ENCODE measurements around the gene TTYH3. TPM values are rescaled to one million over a fixed set of nuclear protein-coding genes. Genes with fewer than 3 reads are reported as not detected.

Gene TTYH3
- total RNA-seq, 6 experiments from 2014 or later, result 10.3 to 59.3 (median 37.6) TPM

DNA sequence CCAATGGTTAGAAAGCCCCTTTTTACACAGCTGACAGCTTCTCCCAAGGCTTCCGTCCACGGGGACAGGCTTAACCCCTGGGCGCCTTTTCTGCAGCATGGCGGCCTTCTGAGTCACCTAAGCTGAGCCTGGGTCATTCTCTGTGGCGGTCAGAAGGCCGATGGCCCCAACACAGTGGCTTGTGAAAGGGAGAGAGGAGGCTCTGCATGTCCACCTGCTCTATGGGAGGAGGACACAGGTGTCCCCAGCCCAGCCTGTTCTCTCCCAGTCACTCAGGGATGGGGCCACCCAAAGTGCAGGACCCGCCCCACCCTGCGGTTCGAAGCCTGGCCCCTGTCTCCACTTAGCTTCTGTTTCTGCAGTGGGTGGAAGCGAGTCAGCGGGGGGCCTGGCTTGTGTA lies 20.4 kb upstream of the TTYH3 start:
- no peak for ATAC-seq
- no peak for DNase-seq
- intact Hi-C loops (cut with DNase I), result no loop called here
- 90% methylated on average over 2 of the region's 11 CpGs for WGBS (ENCODE audit: insufficient coverage, low coverage, low lambda C conversion rate, missing lambda C conversion rate)
- Histone ChIP-seq H3K27me3 (no peaks in the 10 kb centered on the region), H3K27ac (no peak overlapping the region), H3K4me1 (peaks cover 0 to 17% (median 6%) of the 10 kb centered on the region in 4 donors), H3K9me3 (no peaks in the 10 kb centered on the region), H3K36me3 (no peaks in the 10 kb centered on the region), H3K4me3 (no peak overlapping the region)
- no peak for TF ChIP-seq POLR2A (IDR thresholded peaks at IDR 0.05)
- TF ChIP-seq, protein P1, sequence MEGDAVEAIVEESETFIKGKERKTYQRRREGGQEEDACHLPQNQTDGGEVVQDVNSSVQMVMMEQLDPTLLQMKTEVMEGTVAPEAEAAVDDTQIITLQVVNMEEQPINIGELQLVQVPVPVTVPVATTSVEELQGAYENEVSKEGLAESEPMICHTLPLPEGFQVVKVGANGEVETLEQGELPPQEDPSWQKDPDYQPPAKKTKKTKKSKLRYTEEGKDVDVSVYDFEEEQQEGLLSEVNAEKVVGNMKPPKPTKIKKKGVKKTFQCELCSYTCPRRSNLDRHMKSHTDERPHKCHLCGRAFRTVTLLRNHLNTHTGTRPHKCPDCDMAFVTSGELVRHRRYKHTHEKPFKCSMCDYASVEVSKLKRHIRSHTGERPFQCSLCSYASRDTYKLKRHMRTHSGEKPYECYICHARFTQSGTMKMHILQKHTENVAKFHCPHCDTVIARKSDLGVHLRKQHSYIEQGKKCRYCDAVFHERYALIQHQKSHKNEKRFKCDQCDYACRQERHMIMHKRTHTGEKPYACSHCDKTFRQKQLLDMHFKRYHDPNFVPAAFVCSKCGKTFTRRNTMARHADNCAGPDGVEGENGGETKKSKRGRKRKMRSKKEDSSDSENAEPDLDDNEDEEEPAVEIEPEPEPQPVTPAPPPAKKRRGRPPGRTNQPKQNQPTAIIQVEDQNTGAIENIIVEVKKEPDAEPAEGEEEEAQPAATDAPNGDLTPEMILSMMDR (IDR thresholded peaks at IDR 0.05), result no peak

DNA sequence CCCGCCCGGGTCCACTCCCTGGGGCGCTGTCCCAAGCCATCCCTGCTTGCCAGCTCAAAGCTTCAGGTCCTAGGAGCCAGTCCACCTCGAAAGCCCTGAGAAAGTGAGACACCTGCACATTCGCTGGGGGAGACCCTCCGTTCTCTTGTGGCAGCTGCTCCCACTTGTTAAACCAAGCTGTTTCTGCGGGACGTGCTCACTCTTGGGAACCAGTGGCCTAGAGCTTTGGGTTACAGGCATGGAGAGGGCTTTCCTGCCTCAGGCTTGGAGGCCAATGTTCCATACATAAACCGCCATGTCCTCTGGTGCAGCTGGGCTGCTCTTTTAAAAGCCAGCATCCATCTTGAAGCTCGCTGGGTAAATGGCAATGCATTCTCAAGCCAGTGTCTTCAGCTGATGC lies 19.9 kb upstream of the TTYH3 start:
- 95% methylated on average over 4 of the region's 10 CpGs for WGBS (ENCODE audit: insufficient coverage, low coverage, low lambda C conversion rate, missing lambda C conversion rate)
- no peaks in the 10 kb centered on the region for H3K9me3 ChIP-seq
- ATAC-seq, result no peak
- H3K4me1 ChIP-seq, result peaks cover 0 to 17% (median 6%) of the 10 kb centered on the region in 4 donors
- no peak overlapping the region for H3K27ac ChIP-seq
- TF ChIP-seq, protein P1 (IDR thresholded peaks at IDR 0.05), result no peak
- TF ChIP-seq POLR2A (IDR thresholded peaks at IDR 0.05), result no peak
- no peak overlapping the region for H3K4me3 ChIP-seq
- no peaks in the 10 kb centered on the region for H3K27me3 ChIP-seq
- DNase-seq, result no peak
- intact Hi-C loops (cut with DNase I), result no loop called here
- no peaks in the 10 kb centered on the region for H3K36me3 ChIP-seq

DNA sequence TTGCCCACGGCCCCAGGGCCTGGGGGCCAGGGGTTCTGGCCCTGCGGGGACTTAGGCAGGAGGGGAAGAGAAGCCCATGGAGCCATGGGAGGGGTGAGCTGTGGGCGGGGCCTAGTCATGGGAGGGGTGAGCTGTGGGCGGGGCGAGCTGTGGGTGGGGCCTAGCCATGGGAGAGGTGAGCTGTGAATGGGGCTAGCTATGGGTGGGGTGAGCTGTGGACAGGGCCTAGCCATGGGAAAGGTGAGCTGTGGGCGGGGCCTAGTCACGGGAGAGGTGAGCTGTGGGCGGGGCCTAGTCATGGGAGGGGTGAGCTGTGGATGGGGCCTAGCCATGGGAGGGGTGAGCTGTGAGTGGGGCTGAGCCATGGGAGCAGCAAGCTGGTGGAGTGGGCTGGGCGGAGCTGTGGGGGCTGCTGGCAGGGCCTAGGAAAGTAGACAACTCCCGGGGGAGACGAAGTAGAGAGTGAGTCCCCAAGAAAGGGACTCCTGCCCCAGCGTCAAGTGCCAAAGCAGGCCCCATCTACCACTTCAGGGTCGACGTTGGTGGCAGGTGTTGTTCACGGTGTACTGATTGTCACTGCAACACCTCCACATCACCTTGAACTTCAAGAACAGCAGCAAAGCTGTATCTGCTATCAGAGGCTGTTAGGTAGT lies 19.2 kb upstream of the TTYH3 start:
- intact Hi-C loops (cut with DNase I), result no loop called here
- Histone ChIP-seq H3K36me3 (no peaks in the 10 kb centered on the region), H3K27ac (no peak overlapping the region), H3K27me3 (no peaks in the 10 kb centered on the region), H3K4me1 (peaks cover 0 to 17% (median 6%) of the 10 kb centered on the region in 4 donors), H3K4me3 (no peak overlapping the region), H3K9me3 (no peaks in the 10 kb centered on the region)
- DNase-seq (peak in 1 of 3 donors; percentile 51), ATAC-seq (no peak)
- TF ChIP-seq POLR2A (IDR thresholded peaks at IDR 0.05), result no peak
- TF ChIP-seq, protein P1 (IDR thresholded peaks at IDR 0.05), result no peak
- 52% methylated on average over 7 of the region's 15 CpGs for WGBS (ENCODE audit: insufficient coverage, low coverage, low lambda C conversion rate, missing lambda C conversion rate)

DNA sequence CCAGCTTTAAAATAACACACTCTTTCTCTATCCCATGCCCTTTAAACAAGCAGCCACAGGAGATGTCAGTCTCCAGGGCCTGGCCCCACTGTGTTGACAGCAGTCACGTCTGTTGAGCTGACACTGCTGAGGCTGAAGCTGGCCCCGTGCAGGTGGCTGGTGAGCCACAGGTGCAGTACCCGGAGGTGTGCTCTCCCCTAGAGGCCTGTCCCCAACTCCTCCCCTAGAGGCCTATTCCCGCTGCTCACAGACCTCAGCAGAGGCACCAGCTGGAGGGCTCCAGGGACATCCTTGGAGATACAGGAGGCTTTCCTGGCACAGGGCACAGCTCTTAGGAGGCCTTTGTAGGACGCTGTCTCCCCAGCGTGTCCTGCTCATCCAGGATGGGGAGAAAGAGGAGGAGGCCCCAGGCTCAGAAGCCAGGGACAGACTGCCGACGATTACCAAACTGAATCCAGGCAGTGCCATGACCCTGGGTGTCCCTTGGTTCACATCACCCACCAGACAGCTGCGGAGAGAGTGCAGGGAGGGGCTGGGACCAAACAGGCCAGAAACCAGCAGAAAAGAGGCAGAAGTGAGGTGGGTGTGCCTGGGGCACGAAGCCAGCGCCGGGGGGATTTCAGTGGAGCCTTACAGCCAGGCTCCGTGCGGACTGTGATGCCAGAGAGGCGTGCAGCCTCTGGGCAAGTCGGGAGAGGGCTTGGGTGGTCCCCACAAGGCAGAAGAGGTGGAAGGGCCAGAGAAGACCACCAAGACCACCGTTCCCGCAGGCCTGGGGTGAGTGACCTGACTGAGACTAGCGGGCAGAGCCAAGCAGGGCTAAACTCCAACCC lies 18.5 kb upstream of the TTYH3 start:
- intact Hi-C loops (cut with DNase I), result no loop called here
- no peaks in the 10 kb centered on the region for H3K36me3 ChIP-seq
- H3K27ac ChIP-seq, result no peak overlapping the region
- no peaks in the 10 kb centered on the region for H3K9me3 ChIP-seq
- H3K27me3 ChIP-seq, result no peaks in the 10 kb centered on the region
- no peak for ATAC-seq
- H3K4me1 ChIP-seq, result peaks cover 0 to 16% (median 6%) of the 10 kb centered on the region in 4 donors
- no peak overlapping the region for H3K4me3 ChIP-seq
- 92% methylated on average over 14 of the region's 19 CpGs for WGBS (ENCODE audit: insufficient coverage, low coverage, low lambda C conversion rate, missing lambda C conversion rate)
- no peak for DNase-seq
- TF ChIP-seq, protein P1 (IDR thresholded peaks at IDR 0.05), result no peak
- TF ChIP-seq POLR2A (IDR thresholded peaks at IDR 0.05), result no peak

Measured in right lobe of liver (tissue), 6 donors.